Astrocyte of the cerebellum (primary cell): Measurements from ENCODE around the gene BRD1.

Experiments used
- DNase-seq: peaks from one replicate; pipeline ENCODE4 v3.0.0-alpha.2; 2011; ENCODE audit warnings: low read depth
- H3K4me3 ChIP-seq: 2 replicates; pipeline ENCODE4 v1.5.1; 2011; ENCODE audit warnings: mild to moderate bottlenecking, low read depth, low read length, moderate library complexity
- CTCF ChIP-seq: IDR thresholded peaks from 2 replicates; pipeline ENCODE4 v1.5.1; 2012; ENCODE audit warnings: low read length, low read depth, moderate library complexity, mild to moderate bottlenecking; ENCODE audit errors: missing control alignments
- in situ Hi-C: cut with HindIII; loops from 2 replicates; pipeline ENCODE4 v1.10.0; 2017; ENCODE audit warnings: low sequenced_read_pairs

Gene BRD1

DNA sequence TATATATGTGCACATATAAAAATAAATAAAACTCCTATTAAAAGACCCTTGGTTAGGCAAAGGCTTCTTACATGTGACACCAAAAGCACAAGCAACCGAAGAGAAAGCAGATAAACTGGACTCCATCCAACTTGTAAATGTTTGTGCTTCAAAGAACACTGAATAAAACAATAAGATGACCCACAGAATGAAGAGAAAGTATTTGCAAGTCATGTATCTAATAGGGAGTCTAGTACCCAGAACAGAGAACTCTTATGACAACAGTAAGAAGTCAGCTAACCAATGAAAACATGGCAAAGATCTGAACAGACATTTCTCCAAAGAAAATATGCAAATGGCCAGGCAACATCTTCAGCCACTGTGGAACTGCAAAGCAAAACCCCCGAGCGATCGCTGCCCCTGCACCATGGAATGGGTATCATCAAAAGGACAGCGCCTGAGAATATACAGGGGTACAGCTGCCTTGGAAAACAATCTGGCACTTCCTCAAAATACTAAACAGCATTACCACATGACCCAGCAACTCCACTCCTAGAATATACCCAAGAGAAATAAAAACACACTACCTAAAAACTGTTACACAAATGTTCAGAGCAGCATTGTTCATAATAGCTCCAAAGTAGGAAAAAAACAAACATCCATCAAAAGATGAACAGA is 17.2 kb downstream of the BRD1 start:
- in situ Hi-C loops: no loop called here
- no peak for TF ChIP-seq CTCF
- no peak overlapping the region for H3K4me3 ChIP-seq
- DNase-seq: no peak

GRCh38 chr22:49807780-49808708 is 19.6 kb downstream of the BRD1 start:
- DNase-seq: no peak
- no peak overlapping the region for H3K4me3 ChIP-seq
- TF ChIP-seq CTCF: no peak
- in situ Hi-C loops: no loop called here

- TF ChIP-seq CTCF: no peak
- no peak overlapping the region for H3K4me3 ChIP-seq
- no peak for DNase-seq
- in situ Hi-C loops: no loop called here
These were observed 20.5 kb downstream of the BRD1 start for GRCh38 chr22:49807129-49807528.

GRCh38 chr22:49803737-49804375 is 23.8 kb downstream of the BRD1 start:
- TF ChIP-seq CTCF: no peak
- DNase-seq: no peak
- in situ Hi-C loops: no loop called here
- no peak overlapping the region for H3K4me3 ChIP-seq

- no peak for TF ChIP-seq CTCF
- no peak for DNase-seq
- no peak overlapping the region for H3K4me3 ChIP-seq
- in situ Hi-C loops: no loop called here
These were observed 24.5 kb downstream of the BRD1 start for GRCh38 chr22:49803134-49803533.

DNA sequence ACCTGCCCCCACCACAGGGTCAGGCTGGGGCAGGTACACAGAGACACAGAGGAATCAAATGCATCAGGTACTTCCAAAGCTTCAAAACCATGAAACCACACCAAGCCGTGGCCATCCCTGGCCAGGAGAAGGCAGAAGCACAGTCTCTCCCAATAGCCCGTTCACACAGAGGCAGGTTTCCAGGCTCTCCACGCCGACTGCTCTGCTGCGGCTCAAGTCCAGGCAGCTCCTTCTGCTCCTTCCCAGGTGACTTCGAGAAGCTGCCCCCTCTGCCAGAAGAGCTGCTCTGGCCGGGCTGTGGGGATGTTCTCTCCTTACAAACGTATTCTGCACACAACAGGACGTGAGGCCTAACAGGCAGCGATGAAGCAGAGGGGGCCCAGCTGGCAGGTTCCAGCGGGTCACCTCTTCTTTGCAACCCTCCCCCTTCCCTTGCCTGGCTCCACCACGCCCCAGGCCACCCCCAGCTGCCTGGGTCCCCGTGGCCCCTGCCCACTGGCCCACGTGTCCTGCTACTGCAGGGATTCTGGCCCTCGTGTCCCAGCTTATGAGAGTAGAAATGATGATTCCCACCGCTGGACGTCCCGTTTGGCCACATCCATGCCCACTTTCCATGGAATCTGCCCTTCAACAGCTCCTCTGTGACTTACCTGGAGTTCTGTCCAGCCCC is 26.1 kb downstream of the BRD1 start:
- DNase-seq: no peak
- TF ChIP-seq CTCF: no peak
- in situ Hi-C loops: no loop called here
- no peak overlapping the region for H3K4me3 ChIP-seq
